Fibroblast of lung (primary cell): ENCODE measurements around the gene SLX9.

Experiments
- EZH2 ChIP-seq: IDR thresholded peaks from 2 replicates; pipeline ENCODE4 v1.5.1; 2012; ENCODE audit warnings: low read length, control low read depth, mild to moderate bottlenecking; ENCODE audit errors: missing control alignments
- TF ChIP-seq, protein P1 (sequence below), 2 donors: IDR thresholded peaks in 1 of 2; conservative IDR thresholded peaks in 1 of 2; 1 replicate in 1 of 2; 2 replicates in 1 of 2; pipeline ENCODE4 v1.5.1; 2011 to 2012; ENCODE audit warnings: low read length in 2 of 2, control low read depth in 1 of 2, inconsistent platforms in 1 of 2, low read depth in 1 of 2, mild to moderate bottlenecking in 1 of 2

DNA sequence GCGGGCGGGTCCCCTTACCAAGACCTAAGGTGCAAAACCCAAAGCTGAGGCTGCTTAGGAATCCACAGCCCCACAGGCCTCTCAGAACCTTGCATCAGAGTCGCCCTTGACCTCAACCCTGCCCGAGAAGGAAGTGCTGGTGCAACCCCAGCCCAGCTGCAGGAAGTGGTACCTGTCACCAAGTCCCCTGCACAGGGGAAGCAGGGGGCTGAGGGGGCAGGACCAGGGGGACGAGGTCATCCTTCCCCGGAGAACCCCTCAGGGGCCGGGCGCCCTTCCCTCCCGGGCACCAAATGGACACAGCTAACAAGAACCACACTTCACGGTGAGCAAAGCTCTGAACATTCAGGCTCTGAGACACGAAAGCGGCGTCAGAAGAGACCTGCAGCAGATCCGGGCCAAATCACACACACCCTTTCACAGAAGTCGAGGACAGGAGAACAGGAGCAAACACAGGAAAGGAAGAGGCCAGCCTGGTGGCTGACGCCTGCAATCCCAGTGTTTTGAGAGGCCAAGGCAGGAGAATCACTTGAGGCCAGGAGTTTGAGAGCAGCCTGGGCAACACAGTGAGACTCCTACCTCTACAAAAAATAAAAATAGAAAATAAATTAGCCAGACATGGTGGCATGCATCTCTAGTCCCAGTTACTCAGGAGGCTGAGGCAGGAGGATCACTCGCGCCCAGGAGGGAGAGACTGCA lies 25.5 kb upstream of the SLX9 start:
- TF ChIP-seq, protein P1, sequence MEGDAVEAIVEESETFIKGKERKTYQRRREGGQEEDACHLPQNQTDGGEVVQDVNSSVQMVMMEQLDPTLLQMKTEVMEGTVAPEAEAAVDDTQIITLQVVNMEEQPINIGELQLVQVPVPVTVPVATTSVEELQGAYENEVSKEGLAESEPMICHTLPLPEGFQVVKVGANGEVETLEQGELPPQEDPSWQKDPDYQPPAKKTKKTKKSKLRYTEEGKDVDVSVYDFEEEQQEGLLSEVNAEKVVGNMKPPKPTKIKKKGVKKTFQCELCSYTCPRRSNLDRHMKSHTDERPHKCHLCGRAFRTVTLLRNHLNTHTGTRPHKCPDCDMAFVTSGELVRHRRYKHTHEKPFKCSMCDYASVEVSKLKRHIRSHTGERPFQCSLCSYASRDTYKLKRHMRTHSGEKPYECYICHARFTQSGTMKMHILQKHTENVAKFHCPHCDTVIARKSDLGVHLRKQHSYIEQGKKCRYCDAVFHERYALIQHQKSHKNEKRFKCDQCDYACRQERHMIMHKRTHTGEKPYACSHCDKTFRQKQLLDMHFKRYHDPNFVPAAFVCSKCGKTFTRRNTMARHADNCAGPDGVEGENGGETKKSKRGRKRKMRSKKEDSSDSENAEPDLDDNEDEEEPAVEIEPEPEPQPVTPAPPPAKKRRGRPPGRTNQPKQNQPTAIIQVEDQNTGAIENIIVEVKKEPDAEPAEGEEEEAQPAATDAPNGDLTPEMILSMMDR (conservative IDR thresholded peaks at IDR 0.05 in 1 of 2, IDR thresholded peaks at IDR 0.05 in 1 of 2; ENCODE audit: low read depth in 1 of 2, low read length in 2 of 2) = no peak
- no peak for TF ChIP-seq EZH2
